ENCODE results near the gene UQCC3. TPM values are rescaled to one million over a fixed set of nuclear protein-coding genes. Genes with fewer than 3 reads are reported as not detected.

UQCC3 gene
- total RNA-seq, 1 experiment from 2014 or later: 17.9 TPM

GRCh38 chr11:62666259-62666926, 5.1 kb upstream of the UQCC3 start:
- Histone ChIP-seq H3K9me3 (ENCODE audit: control insufficient read depth in 1 of 2, insufficient read depth in 1 of 2, low read depth in 1 of 2, low read length in 2 of 2) (no peaks in the 10 kb centered on the region), H3K4me2 (ENCODE audit: low read length) (peak overlapping the region; percentile 98), H3K4me3 (replicated peaks in 1 of 2; ENCODE audit: low read depth in 1 of 2, low read length in 2 of 2) (peak overlapping the region; percentile 99), H4K20me1 (ENCODE audit: insufficient read depth) (no peaks in the 10 kb centered on the region), H3K36me3 (ENCODE audit: control insufficient read depth in 1 of 2, insufficient read depth in 2 of 2, low read length in 2 of 2) (peaks cover 11 to 32% of the 10 kb centered on the region in 2 experiments; a peak in 3 of 4 replicates), H3K27me3 (ENCODE audit: insufficient read depth, low read length) (no peaks in the 10 kb centered on the region), H3K79me2 (ENCODE audit: insufficient read depth, low read length) (peaks cover 68% of the 10 kb centered on the region), H3K9me2 (ENCODE audit: insufficient read depth) (no peaks in the 10 kb centered on the region), H2AFZ (ENCODE audit: low read depth, low read length, poor library complexity, severe bottlenecking) (no peak overlapping the region), H3K27ac (ENCODE audit: low read depth, low read length) (peak overlapping the region; percentile 96), H3K9ac (ENCODE audit: low read length) (peak overlapping the region; percentile 100), H3K4me1 (ENCODE audit: control insufficient read depth in 1 of 2, insufficient read depth in 2 of 2, low read length in 2 of 2) (peaks cover 30 to 54% of the 10 kb centered on the region in 2 experiments; a peak in 3 of 4 replicates)
- POLR2A ChIA-PET: interaction anchor here (1.0 to 8.9 kb wide), 13 partner anchors 8 to 272 kb away, joined by 3 to 195 read pairs (median 6); partner anchors contain the start of genes B3GAT3, EEF1G, GANAB and INTS5
- BruUV-seq (replicated peaks): no TSS peak
- intact Hi-C loops (cut with micrococcal nuclease): no loop called here
- RAD21 ChIA-PET (ENCODE audit: low non-redundant PET in 1 of 2, low total read pairs in 2 of 2, uncharacterized antibody in 2 of 2, unreplicated experiment in 2 of 2): no interaction called here
- TF ChIP-seq EGR1 (IDR thresholded peaks at IDR 0.05; ENCODE audit: low read depth): no peak
- no peak for TF ChIP-seq EZH2 (IDR thresholded peaks at IDR 0.05)
- peak; percentile 42 for TF ChIP-seq POLR2AphosphoS5 (IDR thresholded peaks at IDR 0.05; ENCODE audit: low read depth, low read length)
- peak; percentile 19 for TF ChIP-seq POLR2A (IDR thresholded peaks at IDR 0.05; ENCODE audit: borderline replicate concordance, extremely low read depth, insufficient read depth, insufficient read length)
- no peak for TF ChIP-seq SRF (IDR thresholded peaks at IDR 0.05; ENCODE audit: low read depth)
- no peak for TF ChIP-seq TCF7L2 (IDR thresholded peaks at IDR 0.05; ENCODE audit: borderline replicate concordance, extremely low read depth, insufficient read depth, insufficient read length)
- TF ChIP-seq SIN3A (IDR thresholded peaks at IDR 0.05; ENCODE audit: low read depth): no peak
- TF ChIP-seq, protein P1, sequence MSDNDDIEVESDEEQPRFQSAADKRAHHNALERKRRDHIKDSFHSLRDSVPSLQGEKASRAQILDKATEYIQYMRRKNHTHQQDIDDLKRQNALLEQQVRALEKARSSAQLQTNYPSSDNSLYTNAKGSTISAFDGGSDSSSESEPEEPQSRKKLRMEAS (IDR thresholded peaks at IDR 0.05): no peak
- ATAC-seq: peak; percentile 2; the same call in 1 of the 2 replicates
- DNase-seq (ENCODE audit: low read depth, low spot score): no peak
- CTCF ChIA-PET: interaction anchor here (1.6 to 1.9 kb wide), 2 partner anchors 11 to 120 kb away, joined by 5 to 6 read pairs; no protein-coding TSS in a partner anchor

- Histone ChIP-seq H3K27ac (ENCODE audit: low read depth, low read length) (peak overlapping the region; percentile 96), H3K9ac (ENCODE audit: low read length) (peak overlapping the region; percentile 100), H3K79me2 (ENCODE audit: insufficient read depth, low read length) (peaks cover 79% of the 10 kb centered on the region), H4K20me1 (ENCODE audit: insufficient read depth) (no peaks in the 10 kb centered on the region), H3K9me3 (ENCODE audit: control insufficient read depth in 1 of 2, insufficient read depth in 1 of 2, low read depth in 1 of 2, low read length in 2 of 2) (no peaks in the 10 kb centered on the region), H2AFZ (ENCODE audit: low read depth, low read length, poor library complexity, severe bottlenecking) (no peak overlapping the region), H3K4me3 (replicated peaks in 1 of 2; ENCODE audit: low read depth in 1 of 2, low read length in 2 of 2) (no peak overlapping the region), H3K27me3 (ENCODE audit: insufficient read depth, low read length) (no peaks in the 10 kb centered on the region), H3K4me1 (ENCODE audit: control insufficient read depth in 1 of 2, insufficient read depth in 2 of 2, low read length in 2 of 2) (peaks cover 30 to 58% of the 10 kb centered on the region in 2 experiments; a peak in 3 of 4 replicates), H3K9me2 (ENCODE audit: insufficient read depth) (no peaks in the 10 kb centered on the region), H3K4me2 (ENCODE audit: low read length) (peak overlapping the region; percentile 98; the same call in 1 of the 2 replicates), H3K36me3 (ENCODE audit: control insufficient read depth in 1 of 2, insufficient read depth in 2 of 2, low read length in 2 of 2) (peaks cover 8 to 27% of the 10 kb centered on the region in 2 experiments; a peak in 3 of 4 replicates)
- no TSS peak for BruUV-seq (replicated peaks)
- RAD21 ChIA-PET (ENCODE audit: low non-redundant PET in 1 of 2, low total read pairs in 2 of 2, uncharacterized antibody in 2 of 2, unreplicated experiment in 2 of 2): interaction anchor here in 1 of 2 experiments (0.6 kb wide), 1 partner anchor 68 kb away, joined by 6 read pairs; no protein-coding TSS in a partner anchor
- no peak for DNase-seq (ENCODE audit: low read depth, low spot score)
- TF ChIP-seq EGR1 (IDR thresholded peaks at IDR 0.05; ENCODE audit: low read depth) (no peak), SP1 (IDR thresholded peaks at IDR 0.05; ENCODE audit: low read depth) (no peak), EZH2phosphoT487 (IDR thresholded peaks at IDR 0.05; ENCODE audit: borderline replicate concordance) (no peak), POLR2AphosphoS5 (IDR thresholded peaks at IDR 0.05; ENCODE audit: low read depth, low read length) (peak; percentile 35; the same call in 1 of the 2 replicates), YY1 (IDR thresholded peaks at IDR 0.05; ENCODE audit: extremely low read depth, insufficient replicate concordance, low read depth, low read length) (no peak), SRF (IDR thresholded peaks at IDR 0.05; ENCODE audit: low read depth) (no peak)
- POLR2A ChIA-PET: interaction anchor here (0.8 to 8.9 kb wide), 11 partner anchors 13 to 273 kb away, joined by 3 to 195 read pairs (median 4); partner anchors contain the start of genes B3GAT3, EEF1G, GANAB and HNRNPUL2
- intact Hi-C loops (cut with micrococcal nuclease): no loop called here
- CTCF ChIA-PET: interaction anchor here (1.0 to 1.4 kb wide), 2 partner anchors 119 to 273 kb away, joined by 3 to 4 read pairs; partner anchors contain the start of gene TMEM179B
- no peak for ATAC-seq
These were observed 4.0 kb upstream of the UQCC3 start for GRCh38 chr11:62667460-62667859.

Data from HCT116 (cell line).